ENCODE measurements around the gene CYSLTR2.

CYSLTR2 gene

GRCh38 chr13:48630773-48631172 is 23.0 kb upstream of the CYSLTR2 start:
- ATAC-seq = no peak
- TF ChIP-seq PATZ1 (CRISPR knock-in tag; IDR thresholded peaks at IDR 0.05; ENCODE audit: borderline replicate concordance) = no peak
- TF ChIP-seq ZC3H10 (CRISPR knock-in tag; IDR thresholded peaks at IDR 0.05) = no peak
- TF ChIP-seq ISL1 (CRISPR knock-in tag; IDR thresholded peaks at IDR 0.05) = no peak
- TF ChIP-seq ZNF70 (CRISPR knock-in tag; IDR thresholded peaks at IDR 0.05) = no peak
- TF ChIP-seq ARNTL (CRISPR knock-in tag; IDR thresholded peaks at IDR 0.05; ENCODE audit: borderline replicate concordance, low read depth) = no peak
- TF ChIP-seq TOX (CRISPR knock-in tag; IDR thresholded peaks at IDR 0.05; ENCODE audit: borderline replicate concordance) = no peak
- TF ChIP-seq CSRNP3 (CRISPR knock-in tag; IDR thresholded peaks at IDR 0.05) = no peak
- no peak for TF ChIP-seq TSHZ2 (CRISPR knock-in tag; IDR thresholded peaks at IDR 0.05)
- no peak for TF ChIP-seq OSR1 (CRISPR knock-in tag; IDR thresholded peaks at IDR 0.05)
- TF ChIP-seq ZFP3 (CRISPR knock-in tag; IDR thresholded peaks at IDR 0.05) = no peak
- no peak for TF ChIP-seq GLIS3 (CRISPR knock-in tag; IDR thresholded peaks at IDR 0.05)
- no peak for TF ChIP-seq ZNF565 (CRISPR knock-in tag; conservative IDR thresholded peaks at IDR 0.05; ENCODE audit: low read depth)
- no peak for TF ChIP-seq RARB (CRISPR knock-in tag; IDR thresholded peaks at IDR 0.05)
- no peak for TF ChIP-seq CREB5 (CRISPR knock-in tag; IDR thresholded peaks at IDR 0.05; ENCODE audit: low read depth)
- TF ChIP-seq BACH2 (CRISPR knock-in tag; IDR thresholded peaks at IDR 0.05; ENCODE audit: borderline replicate concordance) = no peak

GRCh38 chr13:48631441-48631840 is 22.3 kb upstream of the CYSLTR2 start:
- TF ChIP-seq ZNF565 (CRISPR knock-in tag; conservative IDR thresholded peaks at IDR 0.05; ENCODE audit: low read depth) (no peak), TCF4 (CRISPR knock-in tag; IDR thresholded peaks at IDR 0.05; ENCODE audit: borderline replicate concordance) (no peak), TSHZ2 (CRISPR knock-in tag; IDR thresholded peaks at IDR 0.05) (no peak), RARB (CRISPR knock-in tag; IDR thresholded peaks at IDR 0.05) (no peak), PPARA (CRISPR knock-in tag; IDR thresholded peaks at IDR 0.05; ENCODE audit: borderline replicate concordance) (no peak), PATZ1 (CRISPR knock-in tag; IDR thresholded peaks at IDR 0.05; ENCODE audit: borderline replicate concordance) (no peak), POU6F1 (CRISPR knock-in tag; IDR thresholded peaks at IDR 0.05; ENCODE audit: borderline replicate concordance, low read depth) (no peak), ARNTL (CRISPR knock-in tag; IDR thresholded peaks at IDR 0.05; ENCODE audit: borderline replicate concordance, low read depth) (no peak), ZNF8 (CRISPR knock-in tag; IDR thresholded peaks at IDR 0.05) (no peak), ZNF70 (CRISPR knock-in tag; IDR thresholded peaks at IDR 0.05) (no peak), CSRNP3 (CRISPR knock-in tag; IDR thresholded peaks at IDR 0.05) (no peak), BACH2 (CRISPR knock-in tag; IDR thresholded peaks at IDR 0.05; ENCODE audit: borderline replicate concordance) (no peak), ESRRG (CRISPR knock-in tag; IDR thresholded peaks at IDR 0.05) (no peak), CREB5 (CRISPR knock-in tag; IDR thresholded peaks at IDR 0.05; ENCODE audit: low read depth) (no peak), ZC3H10 (CRISPR knock-in tag; IDR thresholded peaks at IDR 0.05) (no peak), SNAI2 (CRISPR knock-in tag; IDR thresholded peaks at IDR 0.05) (no peak), OSR1 (CRISPR knock-in tag; IDR thresholded peaks at IDR 0.05) (no peak)
- no peak; the same call in 2 of the 3 replicates for ATAC-seq
